DND-41 (cell line): ENCODE measurements around the gene HOXC10.

Experiments used
- CTCF ChIP-seq: IDR thresholded peaks from 2 replicates; pipeline ENCODE4 v1.5.1; 2012; ENCODE audit warnings: borderline replicate concordance, low read length, moderate library complexity, mild to moderate bottlenecking; ENCODE audit not compliant: poor library complexity, severe bottlenecking; ENCODE audit errors: extremely low read depth
- EZH2 ChIP-seq: IDR thresholded peaks from 3 replicates; pipeline ENCODE4 v1.6.1; 2012; ENCODE audit warnings: borderline replicate concordance, low read depth, mild to moderate bottlenecking, moderate library complexity, low read length, inconsistent platforms; ENCODE audit not compliant: severe bottlenecking

GRCh38 chr12:53940443-53941014, 44.4 kb upstream of the HOXC10 start:
- no peak for TF ChIP-seq CTCF
- no peak for TF ChIP-seq EZH2
